Testis (tissue), 3 donors: ENCODE measurements around the gene ATP2B2. TPM values are rescaled to one million over a fixed set of nuclear protein-coding genes. Genes with fewer than 3 reads are reported as not detected.

ENCODE experiments used
- DNase-seq: peaks from one replicate; pipeline ENCODE4 v3.0.0-alpha.2; 2019
- H3K27ac ChIP-seq, 2 donors: fragments of 200-600 bp; sonication (generic); one replicate each; pipeline ENCODE4 v1.5.1; 2019
- H3K27me3 ChIP-seq: fragments of 200-600 bp; sonication (generic); one replicate; pipeline ENCODE4 v1.5.1; 2019
- H3K36me3 ChIP-seq: fragments of 200-600 bp; sonication (generic); one replicate; pipeline ENCODE4 v1.5.1; 2017; ENCODE audit warnings: low read depth; ENCODE audit errors: missing control alignments
- H3K4me1 ChIP-seq: fragments of 200-600 bp; sonication (generic); one replicate; pipeline ENCODE4 v1.5.1; 2019
- H3K4me3 ChIP-seq, 2 donors: fragments of 200-600 bp; sonication (generic); one replicate each; pipeline ENCODE4 v1.5.1; 2017 to 2019
- H3K9me3 ChIP-seq: fragments of 200-600 bp; sonication (generic); one replicate; pipeline ENCODE4 v1.5.1; 2017
- POLR2A ChIP-seq: fragments of 450-650 bp; IDR thresholded peaks from one replicate; pipeline ENCODE4 v1.6.1; 2017; ENCODE audit warnings: antibody characterized with exemption, mild to moderate bottlenecking, moderate library complexity
- WGBS, 2 donors: methylation state at CpG; one replicate each; pipeline ENCODE4 v1.1.5; 2018; 5-methylcytosine and 5-hydroxymethylcytosine counted together
- intact Hi-C: fragments of 100-400 bp; cut with DNase I; formaldehyde crosslinking; loops from one replicate; pipeline ENCODE4 v1.15.1; 2023; ENCODE audit warnings: low total_unique reads
- polyA plus RNA-seq: library from polyadenylated mRNA; stranded (reverse); fragments of 350-450 nt; fragmentation: Illumina TruSeq; extraction: RNeasy Lipid Tissue Mini Kit (QIAGEN cat#74804); gene quantifications from one replicate; pipeline ENCODE4 v1.2.3, GENCODE V29; 2014; ENCODE audit warnings: low read depth, low replicate concordance; ENCODE audit not compliant: insufficient read depth
- total RNA-seq, 2 donors: library from RNA; depleted of rRNA; stranded (reverse); fragments of >200 nt; gene quantifications; one replicate each; pipeline ENCODE4 v1.2.3, GENCODE V29; 2016
- TF ChIP-seq, protein P1 (sequence below), 3 experiments: fragments of 450-650 bp in 2 of 3; fragments of 200-600 bp in 1 of 3; sonication (generic) in 1 of 3; IDR thresholded peaks; one replicate each; pipeline ENCODE4 v1.5.1; 2016 to 2019; ENCODE audit warnings: antibody characterized with exemption in 3 of 3, mild to moderate bottlenecking in 2 of 3, moderate library complexity in 1 of 3

The ATP2B2 gene
- total and polyA plus RNA-seq, 3 donors from 2014 or later, result 1.1 to 2.9 (median 1.8) TPM

- no peak overlapping the region for H3K4me3 ChIP-seq
- TF ChIP-seq, protein P1, sequence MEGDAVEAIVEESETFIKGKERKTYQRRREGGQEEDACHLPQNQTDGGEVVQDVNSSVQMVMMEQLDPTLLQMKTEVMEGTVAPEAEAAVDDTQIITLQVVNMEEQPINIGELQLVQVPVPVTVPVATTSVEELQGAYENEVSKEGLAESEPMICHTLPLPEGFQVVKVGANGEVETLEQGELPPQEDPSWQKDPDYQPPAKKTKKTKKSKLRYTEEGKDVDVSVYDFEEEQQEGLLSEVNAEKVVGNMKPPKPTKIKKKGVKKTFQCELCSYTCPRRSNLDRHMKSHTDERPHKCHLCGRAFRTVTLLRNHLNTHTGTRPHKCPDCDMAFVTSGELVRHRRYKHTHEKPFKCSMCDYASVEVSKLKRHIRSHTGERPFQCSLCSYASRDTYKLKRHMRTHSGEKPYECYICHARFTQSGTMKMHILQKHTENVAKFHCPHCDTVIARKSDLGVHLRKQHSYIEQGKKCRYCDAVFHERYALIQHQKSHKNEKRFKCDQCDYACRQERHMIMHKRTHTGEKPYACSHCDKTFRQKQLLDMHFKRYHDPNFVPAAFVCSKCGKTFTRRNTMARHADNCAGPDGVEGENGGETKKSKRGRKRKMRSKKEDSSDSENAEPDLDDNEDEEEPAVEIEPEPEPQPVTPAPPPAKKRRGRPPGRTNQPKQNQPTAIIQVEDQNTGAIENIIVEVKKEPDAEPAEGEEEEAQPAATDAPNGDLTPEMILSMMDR (IDR thresholded peaks at IDR 0.05), result no peak
- TF ChIP-seq POLR2A, result no peak
- no peak overlapping the region for H3K27ac ChIP-seq
- H3K9me3 ChIP-seq, result no peaks in the 10 kb centered on the region
- DNase-seq, result no peak
- no peaks in the 10 kb centered on the region for H3K36me3 ChIP-seq
- intact Hi-C loops, result no loop called here
- no peaks in the 10 kb centered on the region for H3K27me3 ChIP-seq
- 80 to 93% methylated on average over 5 to 7 of the region's 7 CpGs for WGBS, 2 donors
- no peaks in the 10 kb centered on the region for H3K4me1 ChIP-seq
Measured at GRCh38 chr3:10390641-10391373, 114.6 kb downstream of the ATP2B2 start.

DNA sequence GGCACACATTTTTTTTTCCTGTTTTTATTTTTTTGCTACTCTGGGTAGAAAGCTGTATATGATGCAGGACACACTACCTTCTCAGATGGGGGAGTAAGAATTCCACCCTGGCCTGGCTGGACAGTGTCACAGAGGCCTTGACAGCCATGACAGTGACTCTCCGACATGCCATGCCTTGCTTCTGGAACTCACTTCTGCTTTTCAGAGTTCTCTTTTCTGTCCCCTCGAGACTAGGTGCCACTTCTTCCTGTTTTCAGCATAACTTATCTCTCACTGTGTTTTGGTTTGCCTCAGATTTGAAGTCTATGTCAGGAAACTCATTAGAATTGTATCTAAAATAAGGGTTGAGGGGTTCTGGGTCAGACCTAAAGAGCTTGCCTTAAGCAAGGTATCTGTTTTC lies 115.4 kb downstream of the ATP2B2 start:
- no peak for TF ChIP-seq POLR2A
- TF ChIP-seq, protein P1 (IDR thresholded peaks at IDR 0.05), result no peak
- H3K27ac ChIP-seq, result no peak overlapping the region
- H3K27me3 ChIP-seq, result no peaks in the 10 kb centered on the region
- no peaks in the 10 kb centered on the region for H3K36me3 ChIP-seq
- intact Hi-C loops, result no loop called here
- no peaks in the 10 kb centered on the region for H3K4me1 ChIP-seq
- no peak for DNase-seq
- no peaks in the 10 kb centered on the region for H3K9me3 ChIP-seq
- H3K4me3 ChIP-seq, result no peak overlapping the region
- 69 to 70% methylated on average over 2 of the region's 2 CpGs for WGBS, 2 donors

DNA sequence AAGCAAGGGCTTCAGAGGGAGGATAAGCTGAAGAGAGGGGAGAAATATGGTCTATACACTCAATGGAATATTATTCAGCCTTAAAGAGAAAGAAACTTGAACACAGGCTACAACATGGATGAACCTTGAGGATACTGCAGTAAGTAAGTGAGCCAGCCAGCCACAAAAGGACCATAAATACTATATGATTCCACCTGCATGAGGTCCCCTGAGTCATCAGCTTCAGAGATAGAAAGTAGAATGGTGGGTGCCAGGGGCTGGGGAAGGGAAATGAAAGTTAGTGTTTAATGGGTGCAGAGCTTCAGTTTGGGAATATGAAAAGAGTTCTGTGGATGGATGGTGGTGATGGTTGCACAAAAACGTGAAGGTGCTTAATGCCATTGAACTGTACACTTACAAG lies 116.0 kb downstream of the ATP2B2 start:
- Histone ChIP-seq H3K36me3 (no peaks in the 10 kb centered on the region), H3K4me3 (no peak overlapping the region), H3K27me3 (no peaks in the 10 kb centered on the region), H3K27ac (no peak overlapping the region), H3K4me1 (no peaks in the 10 kb centered on the region), H3K9me3 (no peaks in the 10 kb centered on the region)
- no peak for DNase-seq
- intact Hi-C loops, result no loop called here
- TF ChIP-seq, protein P1 (IDR thresholded peaks at IDR 0.05), result no peak
- TF ChIP-seq POLR2A, result no peak
- WGBS, 2 donors, result 38 to 62% methylated on average over 1 of the region's 1 CpG

GRCh38 chr3:10387881-10388609 lies 117.3 kb downstream of the ATP2B2 start:
- intact Hi-C loops, result no loop called here
- no peaks in the 10 kb centered on the region for H3K36me3 ChIP-seq
- H3K4me1 ChIP-seq, result no peaks in the 10 kb centered on the region
- no peak for TF ChIP-seq POLR2A
- TF ChIP-seq, protein P1 (IDR thresholded peaks at IDR 0.05), result no peak
- no peak for DNase-seq
- 59 to 72% methylated on average over 6 of the region's 6 CpGs for WGBS, 2 donors
- H3K9me3 ChIP-seq, result no peaks in the 10 kb centered on the region
- no peak overlapping the region for H3K27ac ChIP-seq
- H3K4me3 ChIP-seq, result no peak overlapping the region
- no peaks in the 10 kb centered on the region for H3K27me3 ChIP-seq
